ENCODE measurements around the gene TARS2.

DNA sequence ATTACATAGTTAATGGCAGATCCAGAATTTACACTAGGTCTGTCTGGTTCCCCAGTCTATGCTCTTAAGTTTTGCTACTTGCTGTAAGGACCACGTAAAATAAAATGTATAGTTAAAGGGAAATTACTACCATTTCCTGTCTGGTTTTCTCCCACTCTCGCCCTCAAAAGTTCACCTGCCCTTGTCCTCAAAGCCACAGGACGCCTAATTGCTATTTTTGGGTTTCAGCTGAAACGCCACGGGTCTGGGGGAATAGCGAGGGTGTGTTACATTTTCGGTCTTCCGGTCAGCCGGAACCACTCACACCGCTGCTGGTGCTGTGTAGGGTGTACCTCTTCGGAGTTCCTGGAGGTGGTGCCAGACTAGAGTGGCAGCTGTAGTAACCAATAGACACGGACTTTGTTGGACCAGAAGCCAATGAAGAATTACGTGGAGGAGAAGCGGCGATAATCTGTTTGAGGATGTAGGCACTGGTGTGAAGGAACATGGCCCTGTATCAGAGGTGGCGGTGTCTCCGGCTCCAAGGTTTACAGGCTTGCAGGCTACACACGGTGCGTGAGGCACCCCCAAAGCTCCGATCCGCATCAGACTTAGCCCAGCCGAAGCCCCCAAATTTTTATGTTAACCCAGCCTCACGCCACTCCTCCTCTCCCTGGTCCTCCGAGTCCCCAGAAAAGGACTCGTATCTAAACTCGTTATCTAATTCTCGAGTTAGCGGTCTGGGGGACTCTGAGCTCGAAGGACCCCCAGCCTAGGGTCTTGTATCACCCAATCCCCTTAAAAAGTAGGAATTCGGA lies at the start of gene TARS2:
- TF ChIP-seq CTCF (IDR thresholded peaks at IDR 0.05; ENCODE audit: poor library complexity) (no peak), EZH2 (IDR thresholded peaks at IDR 0.05; ENCODE audit: borderline replicate concordance) (no peak)
